ENCODE results near the gene SLC35E1.

The SLC35E1 gene

GRCh38 chr19:16537111-16537510, 35.1 kb downstream of the SLC35E1 start:
- TF ChIP-seq CTCF (IDR thresholded peaks at IDR 0.05; ENCODE audit: low read depth, low read length, missing control alignments), result no peak
- DNase-seq (ENCODE audit: low read depth), result no peak
- H3K4me3 ChIP-seq (ENCODE audit: low read depth, low read length), result no peak overlapping the region

- no peak for DNase-seq (ENCODE audit: low read depth)
- no peak for TF ChIP-seq CTCF (IDR thresholded peaks at IDR 0.05; ENCODE audit: low read depth, low read length, missing control alignments)
- no peak overlapping the region for H3K4me3 ChIP-seq (ENCODE audit: low read depth, low read length)
These were observed 36.1 kb downstream of the SLC35E1 start for GRCh38 chr19:16536130-16536529.

- H3K4me3 ChIP-seq (ENCODE audit: low read depth, low read length), result no peak overlapping the region
- no peak for DNase-seq (ENCODE audit: low read depth)
- no peak for TF ChIP-seq CTCF (IDR thresholded peaks at IDR 0.05; ENCODE audit: low read depth, low read length, missing control alignments)
These were observed 36.8 kb downstream of the SLC35E1 start for GRCh38 chr19:16535381-16535780.

- no peak overlapping the region for H3K4me3 ChIP-seq (ENCODE audit: low read depth, low read length)
- no peak for TF ChIP-seq CTCF (IDR thresholded peaks at IDR 0.05; ENCODE audit: low read depth, low read length, missing control alignments)
- DNase-seq (ENCODE audit: low read depth), result no peak
These were observed 39.6 kb downstream of the SLC35E1 start for GRCh38 chr19:16532440-16533234.

GRCh38 chr19:16531380-16531669, 40.9 kb downstream of the SLC35E1 start:
- no peak for TF ChIP-seq CTCF (IDR thresholded peaks at IDR 0.05; ENCODE audit: low read depth, low read length, missing control alignments)
- no peak for DNase-seq (ENCODE audit: low read depth)
- H3K4me3 ChIP-seq (ENCODE audit: low read depth, low read length), result no peak overlapping the region

GRCh38 chr19:16530540-16531379, 41.5 kb downstream of the SLC35E1 start:
- no peak for TF ChIP-seq CTCF (IDR thresholded peaks at IDR 0.05; ENCODE audit: low read depth, low read length, missing control alignments)
- no peak for DNase-seq (ENCODE audit: low read depth)
- no peak overlapping the region for H3K4me3 ChIP-seq (ENCODE audit: low read depth, low read length)
